NCI-H524 (cell line): ENCODE results near the gene DNAL4.

Source experiments
- DNase-seq, 2 experiments: peaks; one replicate each; lab custom pipeline; 2025; lab: John Stamatoyannopoulos, UW

DNAL4 gene, protein sequence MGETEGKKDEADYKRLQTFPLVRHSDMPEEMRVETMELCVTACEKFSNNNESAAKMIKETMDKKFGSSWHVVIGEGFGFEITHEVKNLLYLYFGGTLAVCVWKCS

DNA sequence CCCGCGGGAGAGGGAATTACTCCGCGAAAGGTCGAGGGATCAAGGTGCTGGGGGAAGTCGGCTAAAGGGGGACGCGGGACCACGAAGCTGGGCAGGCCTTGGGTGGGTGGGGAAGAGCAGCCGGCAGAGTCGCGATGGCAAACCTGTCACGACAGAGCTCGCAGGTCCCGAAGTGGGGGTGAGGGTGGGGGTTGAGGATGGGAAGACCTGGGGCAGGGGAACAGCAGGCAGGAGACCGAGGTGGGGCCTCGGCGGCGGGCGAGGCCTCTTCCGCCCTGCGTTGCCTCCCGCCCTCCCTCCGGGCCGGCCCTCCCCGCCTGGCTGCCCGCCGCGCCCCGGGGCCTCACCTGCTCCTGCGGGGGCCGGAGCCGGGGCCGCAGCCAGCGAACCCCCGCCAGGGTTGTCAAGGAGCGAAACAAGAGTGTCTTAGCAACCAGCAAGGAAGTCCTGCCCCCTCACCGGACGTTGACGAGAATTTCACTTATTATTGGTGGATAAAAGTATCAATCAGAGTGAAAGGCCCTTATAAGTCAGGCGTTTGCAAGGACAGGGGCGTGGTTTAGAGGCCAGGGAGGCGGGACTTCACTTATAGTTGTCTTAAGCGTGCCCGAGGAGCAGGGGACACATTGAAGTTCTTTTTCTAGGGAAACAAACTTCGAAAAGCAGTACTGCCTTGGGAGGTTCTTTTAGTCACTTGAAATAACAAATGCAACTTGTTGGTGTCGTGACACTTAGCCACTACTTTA lies at the start of gene DNAL4:
Gene DNAL4 (minus strand): TSS at position 423 of the 746 bp plus-strand sequence. CDS start 11,412 bp downstream, outside the sequence.
- peak; percentile 95 to 99 for DNase-seq

DNA sequence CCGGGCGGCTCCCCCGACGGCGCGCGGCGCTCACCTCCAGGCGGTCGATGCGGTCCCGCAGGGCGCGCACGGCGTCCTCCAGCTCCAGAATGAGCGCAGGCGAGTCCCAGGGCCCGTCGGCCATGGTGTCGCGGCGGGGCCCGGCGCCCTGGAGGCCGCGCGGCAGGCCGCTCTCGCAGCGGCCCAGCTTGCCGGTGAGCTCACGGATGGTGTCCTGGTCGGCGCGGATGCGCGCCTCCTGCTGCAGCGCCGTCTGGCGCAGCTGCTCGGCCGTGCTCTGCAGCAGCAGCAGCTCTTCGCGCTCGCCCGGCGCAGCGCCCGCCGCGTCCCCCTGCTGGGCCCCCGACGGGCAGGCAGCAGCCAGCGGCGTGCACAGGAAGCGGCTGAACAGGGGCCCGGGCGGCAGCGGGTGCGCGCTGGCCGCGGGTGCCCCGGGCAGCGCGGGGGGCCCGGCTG lies 49.3 kb upstream of the DNAL4 start:
- DNase-seq = peak in 1 of 2 experiments; percentile 75

DNA sequence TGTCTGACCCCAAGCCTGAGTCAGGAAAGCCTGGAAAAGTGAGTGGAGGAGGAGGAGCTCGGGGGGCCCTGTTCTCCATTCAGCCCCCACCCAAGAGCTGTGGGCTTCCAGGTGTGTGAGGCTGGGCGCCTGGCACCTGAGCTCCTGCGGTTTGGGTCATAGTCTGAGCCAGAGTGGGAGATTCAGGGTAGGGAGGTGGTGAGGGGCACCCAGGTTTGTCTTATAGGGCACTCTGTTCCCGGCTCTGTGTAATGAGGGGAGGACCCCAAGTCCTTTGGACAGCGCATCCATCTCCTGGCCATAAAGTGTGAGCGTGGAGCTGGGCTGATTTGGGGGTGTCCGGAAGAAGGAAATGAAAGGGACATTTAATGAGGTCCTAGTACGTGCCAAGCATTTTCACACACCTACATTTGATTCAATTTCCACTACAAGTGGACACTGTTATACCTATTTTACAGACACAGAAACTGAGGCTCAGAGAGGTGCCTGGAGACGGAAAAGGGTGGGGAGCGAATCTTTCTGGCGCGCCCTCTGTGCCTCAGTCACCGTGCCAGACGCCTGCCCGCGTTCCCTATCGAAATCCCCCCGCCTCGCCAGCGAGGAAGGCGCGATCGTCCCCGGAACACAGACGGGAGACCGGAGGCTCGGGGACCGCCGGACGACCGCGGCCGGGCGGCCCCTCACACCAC lies 48.7 kb upstream of the DNAL4 start:
- no peak for DNase-seq

DNA sequence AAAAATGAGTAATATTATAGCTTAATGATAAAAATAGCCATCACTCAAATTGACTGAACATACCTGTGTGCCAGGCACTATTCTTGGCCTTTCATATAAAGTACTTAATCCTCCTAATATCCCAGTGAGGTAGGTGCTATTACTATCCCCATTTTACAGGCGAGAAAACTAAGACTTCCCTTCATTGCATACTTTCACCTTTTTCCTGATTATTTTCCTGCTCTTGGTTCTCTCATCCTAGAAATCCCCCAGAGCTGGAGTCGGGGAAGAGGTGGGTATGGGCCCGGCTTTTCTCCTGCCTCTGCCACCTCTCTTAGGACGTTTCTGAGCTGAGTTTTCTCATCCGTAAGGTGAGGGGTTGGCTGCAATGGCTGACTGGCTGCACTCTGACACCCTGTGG lies 47.7 kb upstream of the DNAL4 start:
- DNase-seq = no peak

DNA sequence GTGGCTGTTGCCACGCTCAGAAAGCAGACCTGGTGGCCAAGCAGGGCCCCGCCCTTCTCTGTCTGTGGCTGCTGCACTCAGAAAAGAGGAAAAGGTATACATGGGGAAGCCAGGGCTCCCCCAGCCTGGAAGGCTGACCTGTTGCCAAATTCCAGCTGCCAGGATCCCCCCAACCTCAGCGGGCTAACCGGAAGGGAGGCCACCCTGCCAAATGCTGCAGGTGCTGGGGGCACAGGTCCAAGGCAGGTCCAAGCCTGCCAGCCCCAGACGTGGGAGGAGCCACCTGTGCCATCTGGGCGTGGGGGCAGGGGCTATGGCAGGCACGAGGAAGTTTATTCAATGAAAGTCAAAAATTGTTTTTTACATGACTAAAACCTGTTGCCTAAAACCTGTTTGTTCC lies 47.3 kb upstream of the DNAL4 start:
- DNase-seq = peak in 1 of 2 experiments; percentile 21

DNA sequence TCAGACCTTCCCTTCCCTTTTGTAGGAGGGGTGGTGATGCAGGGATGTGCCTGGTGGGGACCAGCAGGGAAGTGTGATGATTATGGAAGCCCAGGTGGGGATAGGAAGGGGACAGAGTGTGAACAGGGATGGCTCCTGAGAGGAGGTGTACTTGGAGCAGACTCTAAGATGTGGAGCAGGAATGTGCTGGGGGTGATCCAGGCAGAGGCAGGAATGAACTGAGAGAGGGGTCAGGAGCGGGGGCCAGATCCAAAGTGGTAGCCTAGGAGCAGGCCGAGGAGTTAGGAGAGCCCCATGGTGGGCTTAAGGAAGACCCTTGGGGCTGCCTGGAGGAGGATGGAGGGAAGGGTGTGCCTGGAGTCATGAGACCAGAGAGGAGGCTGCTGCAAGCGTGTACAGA lies 46.2 kb upstream of the DNAL4 start:
- no peak for DNase-seq

DNA sequence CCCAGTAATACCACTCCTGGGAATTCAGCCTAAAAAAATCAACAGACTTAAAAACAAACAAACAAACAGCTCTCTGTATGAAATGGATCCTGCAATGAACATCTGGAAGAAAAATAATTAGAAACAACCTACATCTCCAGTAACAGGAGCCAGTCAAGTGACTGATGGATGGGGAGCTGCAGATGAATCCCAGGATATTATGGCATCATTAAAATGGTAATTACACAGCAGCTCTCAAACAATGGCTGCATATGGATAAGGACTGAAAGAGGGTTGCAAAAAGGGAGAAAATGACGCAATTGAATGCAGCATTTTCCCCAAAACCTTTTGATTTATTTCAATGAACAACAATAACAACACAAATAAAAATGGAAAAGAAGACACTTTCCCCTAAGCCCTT lies 45.7 kb upstream of the DNAL4 start:
- no peak for DNase-seq

DNA sequence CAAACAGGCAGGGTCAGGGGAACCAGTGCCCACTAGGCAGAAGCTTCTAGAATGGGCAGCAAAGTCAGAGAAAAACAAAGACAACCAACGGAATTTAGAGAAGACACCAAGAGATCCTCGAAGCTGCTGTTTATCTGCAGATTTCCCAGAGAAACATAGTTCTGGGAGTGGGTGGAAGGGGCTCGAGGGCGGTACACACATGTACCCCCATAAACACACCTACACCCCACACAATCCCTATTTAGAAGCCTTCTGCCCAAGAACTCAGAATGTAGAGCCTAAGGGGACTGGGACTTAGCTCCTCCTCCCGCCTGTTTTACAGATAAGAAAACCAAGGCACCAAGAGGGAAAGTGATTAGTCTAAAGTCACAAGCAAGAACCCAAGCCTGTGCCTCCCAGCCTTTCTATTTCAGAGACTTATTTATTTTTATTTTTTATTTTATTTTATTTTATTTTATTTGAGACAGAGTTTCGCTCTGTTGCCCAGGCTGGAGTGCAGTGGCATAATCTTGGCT lies 43.5 kb upstream of the DNAL4 start:
- DNase-seq = no peak

DNA sequence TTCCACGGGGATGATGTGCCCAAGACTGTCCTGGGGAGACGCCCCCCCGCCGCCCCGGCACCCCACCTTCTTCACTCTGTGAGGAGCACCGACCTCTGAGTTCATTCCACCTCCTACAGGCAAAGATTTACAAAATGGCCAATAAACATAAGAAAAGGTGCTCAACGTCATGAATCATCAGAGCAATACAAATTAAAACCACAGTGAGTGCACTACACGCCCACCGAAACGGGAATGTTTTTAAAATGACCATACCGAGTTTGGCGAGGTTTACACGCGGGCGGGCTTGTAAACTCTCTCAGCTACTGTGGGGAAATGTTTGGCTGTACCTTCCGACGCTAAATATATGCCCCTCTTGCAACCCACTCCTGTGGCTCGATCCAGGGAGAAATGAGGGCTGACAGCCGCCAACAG lies 42.0 kb upstream of the DNAL4 start:
- DNase-seq = no peak

DNA sequence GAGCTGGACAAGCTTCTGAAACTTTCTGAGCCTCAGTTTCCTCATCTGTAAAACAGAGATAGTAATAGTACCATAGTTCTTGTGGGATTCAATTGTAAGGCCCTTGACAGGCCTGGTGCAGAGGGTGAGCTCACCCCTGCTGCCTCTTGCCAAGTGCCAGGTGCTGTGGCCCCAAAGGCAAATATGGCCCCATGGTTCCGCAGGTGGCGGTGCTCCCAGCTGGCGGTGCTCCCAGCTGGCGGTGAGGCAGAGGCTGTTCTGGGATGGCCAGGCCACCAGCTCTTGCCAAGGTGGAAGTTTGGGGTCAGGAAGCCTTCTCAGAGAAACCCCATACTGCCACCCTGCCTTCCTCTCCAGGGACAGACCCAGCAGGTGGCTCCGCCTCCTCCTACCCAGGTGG lies 41.0 kb upstream of the DNAL4 start:
- no peak for DNase-seq

DNA sequence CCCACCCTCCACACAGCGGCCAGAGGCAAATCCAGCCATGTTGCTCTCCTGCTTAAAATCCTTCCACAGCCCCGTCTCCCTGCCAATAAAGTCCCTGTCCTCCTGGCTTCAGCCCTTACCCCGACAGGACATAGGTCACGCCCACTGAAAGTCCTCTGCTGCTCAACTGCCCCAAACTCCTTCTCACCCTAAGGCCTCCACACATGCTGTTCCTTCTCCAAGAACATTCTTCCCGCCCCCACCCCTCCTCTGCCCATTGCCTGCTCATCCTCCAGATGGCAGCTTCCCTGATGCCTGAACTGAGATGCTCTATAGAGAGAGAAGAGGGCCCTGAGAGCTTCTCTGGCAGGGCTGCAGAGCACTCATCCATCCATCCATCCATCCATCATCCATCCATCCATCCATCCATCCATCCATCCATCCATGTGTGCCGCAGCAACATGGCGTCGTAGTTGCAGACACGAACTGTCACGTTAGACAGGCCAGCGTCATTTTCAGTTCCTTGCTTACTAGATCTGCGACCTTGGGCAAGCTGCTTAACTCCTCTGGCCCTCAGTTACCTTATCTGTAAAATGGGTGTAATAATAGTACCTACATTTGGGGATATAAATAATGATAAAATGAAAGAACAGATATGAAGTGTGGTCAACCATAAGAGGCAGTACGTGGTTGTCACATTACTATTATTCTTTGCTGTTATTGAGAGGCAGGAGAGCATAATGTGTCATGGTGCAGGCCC lies 40.4 kb upstream of the DNAL4 start:
- peak in 1 of 2 experiments; percentile 48 for DNase-seq

DNA sequence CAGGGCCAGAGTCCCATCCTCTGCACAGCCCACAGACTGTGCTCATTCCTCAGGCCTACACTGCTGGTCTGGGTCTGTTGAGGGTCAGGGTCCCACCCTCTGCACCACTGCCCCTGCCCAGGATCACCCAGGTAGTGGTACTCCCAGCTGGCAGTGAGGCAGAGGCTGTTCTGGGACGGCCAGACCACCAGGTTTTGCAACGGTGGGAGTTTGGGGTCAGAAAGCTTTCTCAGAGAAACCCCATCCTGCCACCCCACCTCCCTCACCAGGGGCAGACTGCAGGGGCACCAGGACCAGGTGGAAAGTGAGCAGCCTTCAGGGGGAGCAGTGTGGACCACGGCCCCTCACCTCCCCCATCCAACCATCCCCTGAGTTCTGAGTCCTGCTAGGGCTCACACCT lies 39.1 kb upstream of the DNAL4 start:
- no peak for DNase-seq

DNA sequence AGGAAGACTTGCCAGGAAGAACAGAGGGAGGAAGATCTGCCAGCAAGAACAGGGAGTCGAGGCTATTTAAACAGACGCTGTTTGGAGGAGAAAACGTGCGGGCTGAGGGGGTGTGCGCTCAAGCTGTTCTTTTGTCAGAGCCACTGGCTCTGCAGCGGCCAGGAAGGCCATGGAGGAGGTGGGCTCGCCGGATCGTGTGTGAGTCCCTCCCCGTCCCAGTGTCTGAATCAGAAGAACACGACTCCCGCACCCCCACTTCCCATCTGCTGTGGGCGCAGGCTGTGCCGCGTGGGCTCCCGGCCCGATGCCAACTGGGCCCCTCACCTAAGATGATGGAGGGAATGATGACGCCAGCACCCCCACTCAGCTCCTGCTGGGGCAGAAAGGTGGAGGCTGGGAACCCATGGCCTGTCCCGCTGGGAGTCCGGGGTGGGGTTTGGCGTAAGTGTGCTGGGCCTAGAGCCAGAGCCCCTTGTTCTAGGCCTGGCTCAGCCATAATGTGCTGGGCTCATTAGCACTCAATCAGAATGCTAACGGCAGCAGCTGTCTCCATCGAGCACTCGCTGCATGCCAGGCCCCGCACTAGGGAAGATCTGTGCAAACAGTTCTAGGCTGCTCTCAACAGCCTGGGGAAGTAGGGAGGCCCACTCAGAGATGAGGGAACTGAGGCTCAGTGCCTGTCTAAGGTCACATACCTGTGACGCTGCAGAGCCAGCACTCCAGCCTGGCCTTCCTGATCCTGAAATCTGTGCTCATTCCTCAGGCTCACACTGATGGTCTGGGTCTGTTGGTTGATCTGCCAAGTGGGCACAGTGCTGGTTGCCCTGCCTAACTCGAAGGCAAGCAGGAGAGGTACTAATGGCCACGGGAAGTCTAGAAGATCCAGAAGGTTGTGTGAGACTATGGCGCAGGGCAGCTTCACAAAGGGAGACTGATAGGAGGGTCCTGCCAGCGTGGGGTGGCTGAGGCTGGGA lies 38.3 kb upstream of the DNAL4 start:
- DNase-seq = peak in 1 of 2 experiments; percentile 61

DNA sequence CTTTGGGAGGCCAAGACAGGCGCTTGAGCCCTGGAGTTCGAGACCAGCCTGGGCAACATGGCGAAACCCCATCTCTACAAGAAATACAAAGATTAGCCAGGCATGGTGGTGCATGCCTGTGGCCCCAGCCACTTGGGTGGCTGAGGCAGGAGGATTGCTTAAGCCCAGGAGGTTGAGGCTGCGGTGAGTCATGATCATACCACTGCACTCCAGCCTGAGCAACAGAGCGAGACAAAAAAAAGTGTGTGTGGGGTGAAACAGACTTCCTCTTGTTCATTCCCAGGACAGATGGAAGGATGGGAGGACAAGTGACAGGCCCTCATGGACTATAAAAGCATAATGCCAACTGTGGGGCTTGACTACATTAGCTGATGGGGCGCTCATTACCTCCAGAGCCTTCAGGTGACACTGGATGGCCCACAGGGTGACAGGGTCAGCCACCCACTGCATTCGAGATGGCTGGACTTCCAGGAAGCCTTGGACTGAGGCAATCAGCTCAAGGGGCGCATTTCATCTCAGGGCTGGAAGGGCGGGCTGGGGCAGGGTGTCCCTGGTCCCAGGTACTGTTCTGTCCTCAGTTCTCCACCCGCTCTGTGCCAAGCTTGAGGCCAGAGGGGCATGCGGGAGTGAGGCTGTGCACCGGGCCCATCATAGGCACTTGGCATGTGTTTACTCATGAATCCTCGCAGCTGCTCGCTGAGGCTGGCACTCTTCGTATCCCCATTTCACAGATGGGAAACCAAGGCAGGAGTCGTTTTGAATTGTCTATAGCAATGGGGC lies 37.4 kb upstream of the DNAL4 start:
- DNase-seq = no peak

DNA sequence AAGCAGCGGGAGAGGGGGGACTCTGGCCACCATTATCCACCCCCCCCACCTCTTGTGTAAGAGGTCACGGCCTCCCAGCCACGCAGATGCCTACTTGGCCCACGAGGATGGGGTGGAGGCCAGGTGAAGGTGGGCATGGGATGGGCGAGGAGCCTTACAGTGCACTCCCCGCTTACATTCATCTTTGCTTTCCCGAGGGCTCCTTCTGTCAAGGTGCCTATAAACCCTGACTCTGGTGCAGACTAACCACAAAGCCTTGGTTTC lies 36.8 kb upstream of the DNAL4 start:
- no peak for DNase-seq

DNA sequence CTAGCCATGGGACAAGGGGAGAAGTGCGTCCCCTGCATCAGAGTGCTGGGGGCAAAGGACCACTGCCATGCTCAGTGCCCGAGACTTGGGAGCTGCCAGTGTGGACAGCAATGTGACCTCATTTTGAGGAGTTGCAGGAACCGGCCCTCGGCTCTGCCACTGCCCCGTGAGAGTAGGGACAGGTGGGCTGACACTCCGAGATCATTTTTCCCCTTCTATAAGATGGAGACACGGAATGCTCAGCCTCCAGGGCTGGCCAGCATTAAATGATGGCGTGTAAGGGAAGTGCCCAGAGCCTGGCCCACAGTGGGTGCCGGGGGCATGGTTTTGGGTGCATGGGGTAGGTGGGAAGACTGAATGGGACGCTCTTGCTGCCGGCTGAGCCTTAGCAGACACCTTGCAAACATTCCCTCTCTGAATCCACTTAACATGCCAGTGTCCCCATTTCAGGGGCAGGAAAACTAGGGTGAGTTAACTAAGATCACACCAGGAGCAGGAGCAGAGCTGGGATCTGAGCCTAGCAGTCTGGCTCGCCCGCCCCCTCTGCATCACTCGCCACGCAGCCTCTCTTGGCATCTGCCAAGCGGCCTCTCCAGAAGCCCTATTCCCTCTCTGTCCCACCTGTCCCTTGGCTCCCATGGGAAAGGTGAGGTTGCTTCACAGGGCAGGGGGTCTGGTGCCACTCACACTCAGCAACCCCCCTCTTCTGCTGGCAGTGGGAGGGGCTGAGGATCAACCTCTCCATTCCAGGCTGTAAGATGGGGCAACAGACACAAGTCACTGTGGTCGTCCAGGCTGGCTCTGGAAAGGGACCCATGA lies 36.3 kb upstream of the DNAL4 start:
- DNase-seq = peak in 1 of 2 experiments; percentile 38

DNA sequence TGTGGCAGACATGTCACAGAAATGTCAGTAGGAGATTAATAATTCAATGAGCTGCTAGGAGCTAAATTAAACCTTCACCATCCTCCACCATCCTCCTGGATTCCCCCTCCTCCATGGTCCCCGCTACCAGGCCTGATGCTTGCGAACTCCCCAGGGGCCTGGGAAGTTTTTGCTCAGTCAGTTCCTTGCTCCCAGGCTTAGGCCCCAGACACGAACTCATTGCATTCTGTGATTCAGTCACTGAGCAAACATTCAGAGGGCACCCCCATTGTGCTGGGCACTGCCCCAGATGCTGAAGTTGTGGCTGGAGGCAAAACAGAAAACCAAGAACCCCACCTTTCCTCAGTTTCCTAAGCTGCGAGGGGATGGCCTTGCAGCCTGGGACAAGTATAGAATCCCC lies 35.5 kb upstream of the DNAL4 start:
- no peak for DNase-seq

DNA sequence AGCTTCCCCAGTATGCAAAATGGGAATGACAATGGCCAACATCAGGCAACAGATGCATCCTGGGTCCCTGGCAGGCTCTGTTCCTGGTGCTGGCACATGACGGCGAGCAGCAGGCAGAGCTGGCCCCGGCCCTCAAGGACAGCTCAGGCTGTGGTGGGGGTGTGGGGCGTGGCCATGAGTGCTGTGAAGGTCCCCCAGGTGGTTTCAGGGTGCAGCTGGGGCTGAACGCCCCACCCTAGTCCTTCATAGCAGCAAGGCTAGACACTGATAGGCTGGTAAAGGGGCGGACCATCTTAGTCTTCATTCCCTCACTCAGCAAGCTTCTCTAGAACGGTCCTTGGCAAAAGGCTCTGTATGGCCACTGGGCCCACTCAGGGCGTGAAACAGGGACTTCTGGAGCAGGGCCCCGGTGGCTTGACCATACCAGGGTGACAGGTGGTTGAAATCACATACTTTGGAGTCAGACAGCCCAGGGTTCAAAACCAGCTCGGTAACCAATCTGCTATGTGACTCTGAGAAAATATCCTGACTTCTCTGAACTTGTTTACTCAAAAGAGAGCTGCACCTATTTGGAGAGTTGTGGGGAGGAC lies 34.8 kb upstream of the DNAL4 start:
- no peak for DNase-seq

DNA sequence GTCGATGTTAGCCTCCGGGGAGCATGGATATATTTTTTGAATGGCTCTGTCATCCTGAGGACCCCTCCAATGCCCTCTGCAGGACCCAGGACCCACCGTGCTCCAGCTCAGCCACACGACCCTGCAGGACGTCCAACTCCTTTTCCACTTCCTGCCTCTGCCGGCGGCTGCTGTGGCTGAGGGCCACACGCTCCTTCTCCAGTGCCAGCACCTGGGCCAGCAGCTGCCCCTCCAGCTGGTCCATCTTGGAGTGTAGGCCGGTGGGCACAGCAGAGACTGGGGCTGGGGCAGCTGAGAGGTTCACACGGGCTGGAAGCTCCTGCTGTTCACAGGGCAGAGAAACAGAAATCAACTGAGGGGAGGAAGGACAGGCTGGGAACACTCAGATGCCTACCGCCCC lies 34.2 kb upstream of the DNAL4 start:
- peak; percentile 78 to 91 for DNase-seq
